Natural killer cell treated with Interleukin-12 subunit alpha and Interleukin-12 subunit beta and Interleukin-15 and Interleukin-18, amount 100 ng/mL, for 72 hours (primary cell): ENCODE measurements around the gene SPHK2. TPM values are rescaled to one million over a fixed set of nuclear protein-coding genes. Genes with fewer than 3 reads are reported as not detected.
"Not testable (repeated sequence)": the region's sequence is repeated elsewhere in the genome, so short reads cannot be mapped to it uniquely, and the experiment has no call there.

Source experiments
- ATAC-seq, 2 donors: fragments of 150-1000 bp; cut with Tn5 transposase in 1 of 2; sonication (Bioruptor Pico), chemical (Tn5 transposase) in 1 of 2; 2 replicates each; pipeline ENCODE4 v1.10.0; 2021
- DNase-seq: peaks from one replicate; pipeline ENCODE4 v3.0.0; 2022; ENCODE audit warnings: low spot score
- H3K27ac Mint-ChIP-seq, 2 donors: 1 replicate in 1 of 2; 2 replicates in 1 of 2; pipeline ENCODE4 v1.8.0; 2022; ENCODE audit warnings: mixed read lengths in 2 of 2, mild to moderate bottlenecking in 1 of 2, moderate library complexity in 1 of 2
- H3K27me3 Mint-ChIP-seq, 2 donors: 1 replicate in 1 of 2; 2 replicates in 1 of 2; pipeline ENCODE4 v1.8.0; 2022; ENCODE audit warnings: mixed read lengths in 2 of 2
- H3K36me3 Mint-ChIP-seq: one replicate; pipeline ENCODE4 v1.8.0; 2022; ENCODE audit warnings: mixed read lengths
- H3K4me1 Mint-ChIP-seq, 2 donors: 1 replicate in 1 of 2; 2 replicates in 1 of 2; pipeline ENCODE4 v1.8.0; 2022; ENCODE audit warnings: low read depth in 2 of 2, mixed read lengths in 2 of 2, mild to moderate bottlenecking in 1 of 2
- H3K4me3 Mint-ChIP-seq: one replicate; pipeline ENCODE4 v1.8.0; 2022; ENCODE audit warnings: mixed read lengths
- H3K9me3 Mint-ChIP-seq: 2 replicates; pipeline ENCODE4 v1.8.0; 2022; ENCODE audit warnings: mixed read lengths
- total RNA-seq, 2 donors: library from RNA; stranded (reverse); gene quantifications; one replicate each; pipeline ENCODE4 v1.2.3, GENCODE V29; 2022

The SPHK2 gene
- total RNA-seq, 2 donors from 2014 or later = 37.9 to 71.4 TPM

DNA sequence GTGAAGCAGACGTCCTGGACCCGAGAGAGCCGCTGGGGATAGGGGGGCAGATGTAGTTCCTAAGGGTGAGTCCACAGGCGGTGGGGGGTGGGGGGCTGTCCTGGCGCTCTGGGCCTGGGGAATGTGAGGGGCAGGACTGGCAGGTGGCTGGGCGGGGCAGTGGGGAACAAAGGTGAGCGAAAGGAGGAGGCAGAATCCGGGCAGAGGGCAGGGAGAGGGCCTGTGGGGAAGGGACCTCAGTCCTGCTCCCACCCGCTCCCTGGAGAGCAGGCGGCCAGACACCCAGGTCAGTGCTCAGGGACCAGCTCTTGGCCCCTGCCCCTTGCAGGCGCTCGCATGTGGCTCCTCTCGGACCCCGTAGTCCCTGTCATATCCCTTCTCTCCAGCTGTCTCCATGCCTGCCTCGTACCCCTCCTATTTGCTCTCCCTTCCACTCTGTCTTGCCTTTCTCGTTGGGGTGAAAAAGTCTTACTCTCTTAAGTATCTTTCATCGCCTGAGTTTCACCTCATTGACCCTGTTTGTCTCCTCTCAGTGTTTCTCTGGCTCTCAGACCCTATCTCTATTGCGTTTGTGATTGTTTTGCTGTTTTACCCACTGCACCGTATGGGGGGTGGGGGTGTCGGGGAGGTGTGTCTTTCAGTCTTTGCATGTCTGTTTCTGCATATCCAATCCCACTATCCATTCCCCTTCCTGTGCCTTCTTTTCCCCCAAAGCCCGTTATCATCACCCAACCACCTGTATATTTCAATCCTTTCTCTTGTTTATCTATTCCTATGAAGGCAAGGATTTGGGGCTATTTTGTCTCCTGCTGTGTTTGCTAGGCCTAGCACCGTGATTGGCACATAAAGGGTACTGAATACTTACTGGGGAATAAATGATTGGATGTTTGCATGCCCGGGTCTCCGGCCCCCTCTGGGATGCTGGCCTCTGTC lies 5.8 kb downstream of the SPHK2 start:
- peaks cover 3% of the 10 kb centered on the region for H3K9me3 Mint-ChIP-seq
- peaks cover 28 to 43% of the 10 kb centered on the region in 2 donors for H3K4me1 Mint-ChIP-seq
- H3K4me3 Mint-ChIP-seq = peak overlapping the region; percentile 89
- DNase-seq = no peak
- no peaks in the 10 kb centered on the region for H3K27me3 Mint-ChIP-seq
- ATAC-seq = no peak
- H3K36me3 Mint-ChIP-seq = peaks cover 7% of the 10 kb centered on the region
- peak overlapping the region; percentile 53 to 97 for H3K27ac Mint-ChIP-seq

- Mint-ChIP-seq H3K4me1 (peaks cover 24 to 40% of the 10 kb centered on the region in 2 donors), H3K27ac (no peak overlapping the region), H3K4me3 (no peak overlapping the region), H3K9me3 (peaks cover 3% of the 10 kb centered on the region), H3K36me3 (peaks cover 7% of the 10 kb centered on the region), H3K27me3 (no peaks in the 10 kb centered on the region)
- DNase-seq = no peak
- ATAC-seq = no peak
These were observed 6.6 kb downstream of the SPHK2 start for GRCh38 chr19:48625891-48626327.

- Mint-ChIP-seq H3K4me1 (peaks cover 18 to 36% of the 10 kb centered on the region in 2 donors), H3K9me3 (peaks cover 3% of the 10 kb centered on the region), H3K36me3 (peaks cover 7% of the 10 kb centered on the region), H3K27ac (peak overlapping the region in 1 of 2 donors; percentile 31), H3K4me3 (no peak overlapping the region), H3K27me3 (no peaks in the 10 kb centered on the region)
- ATAC-seq (no peak), DNase-seq (no peak)
These were observed 8.0 kb downstream of the SPHK2 start for GRCh38 chr19:48627201-48627864.

- no peak overlapping the region for H3K4me3 Mint-ChIP-seq
- peaks cover 18 to 36% of the 10 kb centered on the region in 2 donors for H3K4me1 Mint-ChIP-seq
- no peak overlapping the region for H3K27ac Mint-ChIP-seq
- H3K27me3 Mint-ChIP-seq = no peaks in the 10 kb centered on the region
- no peak for ATAC-seq
- peaks cover 7% of the 10 kb centered on the region for H3K36me3 Mint-ChIP-seq
- no peak for DNase-seq
- peaks cover 3% of the 10 kb centered on the region for H3K9me3 Mint-ChIP-seq
These were observed 8.6 kb downstream of the SPHK2 start for GRCh38 chr19:48627865-48628314.

GRCh38 chr19:48628486-48629296 lies 9.4 kb downstream of the SPHK2 start:
- Mint-ChIP-seq H3K4me1 (peaks cover 13 to 33% of the 10 kb centered on the region in 2 donors), H3K27ac (no peak overlapping the region), H3K36me3 (peaks cover 4% of the 10 kb centered on the region), H3K9me3 (peaks cover 3% of the 10 kb centered on the region), H3K27me3 (no peaks in the 10 kb centered on the region), H3K4me3 (no peak overlapping the region)
- no peak for DNase-seq
- no peak for ATAC-seq

DNA sequence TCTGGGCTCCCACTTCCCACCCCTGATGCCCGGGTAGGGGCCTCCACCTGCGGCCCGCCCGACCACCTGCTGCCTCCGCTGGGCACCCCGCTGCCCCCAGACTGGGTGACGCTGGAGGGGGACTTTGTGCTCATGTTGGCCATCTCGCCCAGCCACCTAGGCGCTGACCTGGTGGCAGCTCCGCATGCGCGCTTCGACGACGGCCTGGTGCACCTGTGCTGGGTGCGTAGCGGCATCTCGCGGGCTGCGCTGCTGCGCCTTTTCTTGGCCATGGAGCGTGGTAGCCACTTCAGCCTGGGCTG lies 9.9 kb downstream of the SPHK2 start:
- Mint-ChIP-seq H3K27ac (no peak overlapping the region), H3K36me3 (no peaks in the 10 kb centered on the region), H3K27me3 (no peaks in the 10 kb centered on the region), H3K4me3 (no peak overlapping the region), H3K4me1 (peaks cover 12 to 31% of the 10 kb centered on the region in 2 donors), H3K9me3 (no peaks in the 10 kb centered on the region)
- ATAC-seq = no peak
- no peak for DNase-seq

- no peak for DNase-seq
- H3K4me1 Mint-ChIP-seq = peaks cover 17 to 32% of the 10 kb centered on the region in 2 donors
These were observed 10.4 kb downstream of the SPHK2 start for GRCh38 chr19:48629599-48630295.

GRCh38 chr19:48630296-48631063 lies 11.2 kb downstream of the SPHK2 start:
- H3K27ac Mint-ChIP-seq = no peak overlapping the region
- no peaks in the 10 kb centered on the region for H3K27me3 Mint-ChIP-seq
- no peak for DNase-seq
- no peaks in the 10 kb centered on the region for H3K9me3 Mint-ChIP-seq
- peaks cover 15 to 30% of the 10 kb centered on the region in 2 donors for H3K4me1 Mint-ChIP-seq
- no peaks in the 10 kb centered on the region for H3K36me3 Mint-ChIP-seq
- ATAC-seq = no peak
- no peak overlapping the region for H3K4me3 Mint-ChIP-seq

More at GRCh38 chr19:48629599-48630295, 10.4 kb downstream of the SPHK2 start:
- H3K9me3 Mint-ChIP-seq = no peaks in the 10 kb centered on the region
- no peak overlapping the region for H3K4me3 Mint-ChIP-seq
- H3K27ac Mint-ChIP-seq = no peak overlapping the region
- H3K36me3 Mint-ChIP-seq = no peaks in the 10 kb centered on the region
- H3K27me3 Mint-ChIP-seq = no peaks in the 10 kb centered on the region
- no peak for ATAC-seq

GRCh38 chr19:48631225-48631624 lies 11.9 kb downstream of the SPHK2 start:
- peaks cover 19 to 33% of the 10 kb centered on the region in 2 donors for H3K4me1 Mint-ChIP-seq
- H3K36me3 Mint-ChIP-seq = no peaks in the 10 kb centered on the region
- no peaks in the 10 kb centered on the region for H3K9me3 Mint-ChIP-seq
- ATAC-seq (no peak), DNase-seq (no peak)
- no peak overlapping the region for H3K4me3 Mint-ChIP-seq
- no peak overlapping the region for H3K27ac Mint-ChIP-seq
- H3K27me3 Mint-ChIP-seq = no peaks in the 10 kb centered on the region

GRCh38 chr19:48632286-48632685 lies 13.0 kb downstream of the SPHK2 start:
- Mint-ChIP-seq H3K4me1 (peaks cover 20 to 26% of the 10 kb centered on the region in 2 donors), H3K27ac (peak overlapping the region in 1 of 2 donors; percentile 47)
- not testable (repeated sequence) for DNase-seq, H3K4me3 Mint-ChIP-seq, H3K36me3 Mint-ChIP-seq, H3K27me3 Mint-ChIP-seq, ATAC-seq, H3K9me3 Mint-ChIP-seq

DNA sequence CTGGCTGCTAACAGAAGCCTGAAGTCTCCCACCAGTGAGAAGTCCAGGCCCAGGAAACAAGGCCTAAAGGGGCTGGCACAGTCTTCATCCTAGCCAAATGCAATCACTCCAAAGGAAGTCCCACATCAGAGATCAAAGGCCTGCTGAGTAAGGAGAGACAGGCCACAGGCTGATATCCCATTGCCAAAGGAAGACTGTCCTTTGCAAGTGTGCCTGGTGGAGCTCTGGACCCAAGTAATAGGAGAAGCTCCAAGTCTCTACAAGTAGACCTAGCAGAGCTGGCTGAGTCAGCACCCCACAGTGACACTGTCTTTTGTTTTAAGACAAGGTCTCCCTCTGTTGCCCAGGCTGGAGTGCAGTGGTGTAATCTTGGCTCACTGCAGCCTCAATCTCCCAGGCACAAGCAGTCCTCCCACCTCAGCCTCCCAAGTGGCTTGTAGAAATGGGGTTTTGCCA lies 13.4 kb downstream of the SPHK2 start:
- no peaks in the 10 kb centered on the region for H3K36me3 Mint-ChIP-seq
- no peaks in the 10 kb centered on the region for H3K27me3 Mint-ChIP-seq
- ATAC-seq (no peak), DNase-seq (no peak)
- H3K9me3 Mint-ChIP-seq = no peaks in the 10 kb centered on the region
- H3K27ac Mint-ChIP-seq = peak overlapping the region in 1 of 2 donors; percentile 47
- H3K4me3 Mint-ChIP-seq = no peak overlapping the region
- H3K4me1 Mint-ChIP-seq = peaks cover 23 to 30% of the 10 kb centered on the region in 2 donors

- no peak overlapping the region for H3K4me3 Mint-ChIP-seq
- ATAC-seq (no peak), DNase-seq (no peak)
- H3K27me3 Mint-ChIP-seq = no peaks in the 10 kb centered on the region
- peaks cover 29 to 36% of the 10 kb centered on the region in 2 donors for H3K4me1 Mint-ChIP-seq
- H3K36me3 Mint-ChIP-seq = no peaks in the 10 kb centered on the region
- H3K27ac Mint-ChIP-seq = peak overlapping the region; percentile 62 to 64
- H3K9me3 Mint-ChIP-seq = peaks cover 1% of the 10 kb centered on the region
These were observed 14.1 kb downstream of the SPHK2 start for GRCh38 chr19:48633148-48634035.
